DOHH2 (cell line): ENCODE measurements around the gene SNTA1.

Experiments
- EZH2phosphoT487 ChIP-seq: fragments of 200-600 bp; sonication (generic); IDR thresholded peaks from 2 replicates; pipeline ENCODE4 v1.6.1; 2017; ENCODE audit warnings: borderline replicate concordance, mild to moderate bottlenecking, antibody characterized with exemption, low read length, moderate library complexity, mixed read lengths
- TF ChIP-seq, protein P1 (sequence below): fragments of 200-600 bp; sonication (generic); IDR thresholded peaks from one replicate; pipeline ENCODE4 v1.5.1; 2014; ENCODE audit warnings: antibody characterized with exemption, mild to moderate bottlenecking, low read depth, low read length; ENCODE audit not compliant: poor library complexity, severe bottlenecking

DNA sequence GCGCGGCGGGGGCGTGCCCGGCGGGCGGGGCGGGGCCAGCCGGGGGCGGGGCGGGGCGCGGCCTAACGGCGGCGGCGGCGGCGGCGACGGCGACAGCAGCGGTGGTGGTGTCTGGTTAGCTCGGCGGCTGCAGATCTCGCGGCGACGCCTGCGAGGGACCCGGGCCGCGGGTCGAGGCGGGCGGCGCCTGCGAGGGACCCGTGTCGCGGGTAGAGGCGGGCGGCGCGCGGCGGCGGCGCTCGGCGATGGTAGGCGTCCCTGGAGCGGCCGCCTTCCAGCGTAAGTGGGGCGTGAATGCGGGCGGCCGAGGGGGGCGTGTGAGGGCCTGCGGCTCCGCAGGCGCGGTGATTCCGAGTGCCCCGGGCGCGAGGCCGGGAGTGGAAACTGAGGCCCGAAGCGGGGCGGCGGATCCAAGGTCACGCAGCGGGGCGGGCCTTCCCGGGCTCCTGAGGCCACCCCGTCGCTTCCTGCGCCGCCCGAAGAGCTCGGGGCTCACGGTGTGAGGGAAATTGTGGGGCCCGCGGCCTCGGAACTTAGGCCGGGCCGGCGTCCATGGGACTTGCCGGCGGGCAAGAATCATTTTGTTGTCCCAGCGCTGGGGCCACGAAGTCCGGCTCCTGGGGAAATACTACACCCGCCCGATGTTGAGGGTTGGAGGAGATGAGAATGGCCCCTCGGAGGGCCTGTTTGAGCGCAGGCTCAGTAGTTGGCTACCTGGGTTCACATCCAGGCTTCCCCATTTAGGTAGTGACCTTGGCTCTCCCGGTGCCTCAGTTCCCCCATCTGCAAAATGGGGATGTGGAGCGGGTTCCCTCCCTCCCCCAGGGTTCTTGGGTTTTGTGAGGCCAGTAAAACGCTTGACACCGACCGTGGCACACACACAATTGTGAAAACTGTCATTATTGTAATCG, 46.7 kb upstream of the SNTA1 start, which contains the start of gene CBFA2T2:
- TF ChIP-seq, protein P1, sequence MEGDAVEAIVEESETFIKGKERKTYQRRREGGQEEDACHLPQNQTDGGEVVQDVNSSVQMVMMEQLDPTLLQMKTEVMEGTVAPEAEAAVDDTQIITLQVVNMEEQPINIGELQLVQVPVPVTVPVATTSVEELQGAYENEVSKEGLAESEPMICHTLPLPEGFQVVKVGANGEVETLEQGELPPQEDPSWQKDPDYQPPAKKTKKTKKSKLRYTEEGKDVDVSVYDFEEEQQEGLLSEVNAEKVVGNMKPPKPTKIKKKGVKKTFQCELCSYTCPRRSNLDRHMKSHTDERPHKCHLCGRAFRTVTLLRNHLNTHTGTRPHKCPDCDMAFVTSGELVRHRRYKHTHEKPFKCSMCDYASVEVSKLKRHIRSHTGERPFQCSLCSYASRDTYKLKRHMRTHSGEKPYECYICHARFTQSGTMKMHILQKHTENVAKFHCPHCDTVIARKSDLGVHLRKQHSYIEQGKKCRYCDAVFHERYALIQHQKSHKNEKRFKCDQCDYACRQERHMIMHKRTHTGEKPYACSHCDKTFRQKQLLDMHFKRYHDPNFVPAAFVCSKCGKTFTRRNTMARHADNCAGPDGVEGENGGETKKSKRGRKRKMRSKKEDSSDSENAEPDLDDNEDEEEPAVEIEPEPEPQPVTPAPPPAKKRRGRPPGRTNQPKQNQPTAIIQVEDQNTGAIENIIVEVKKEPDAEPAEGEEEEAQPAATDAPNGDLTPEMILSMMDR = no peak
- TF ChIP-seq EZH2phosphoT487 = no peak
